ENCODE data around the gene SDCCAG8. TPM values are rescaled to one million over a fixed set of nuclear protein-coding genes. Genes with fewer than 3 reads are reported as not detected.

Gene SDCCAG8
- total and polyA plus RNA-seq, 2 of the 8 experiments (the other 6 are each of a cell fraction or from before 2014, with no cell fraction given), result 15.6 to 21.0 TPM

DNA sequence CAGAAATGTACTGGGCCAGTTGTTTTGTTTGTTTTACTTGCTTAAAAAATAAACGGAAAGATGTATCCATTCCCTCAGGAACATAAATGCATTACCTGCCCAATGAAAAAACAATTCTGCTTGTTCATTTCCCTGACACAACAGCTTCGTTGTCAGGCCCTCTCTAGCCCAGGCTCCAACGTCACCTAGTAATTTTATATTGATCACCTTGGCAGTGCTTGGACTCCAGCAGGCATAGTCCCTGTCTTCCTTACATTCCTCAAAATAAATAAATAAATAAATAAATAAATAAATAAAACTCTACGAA, 2.0 kb upstream of the SDCCAG8 start (continued):
- TF ChIP-seq RFX5 (IDR thresholded peaks at IDR 0.05; ENCODE audit: borderline replicate concordance, low read depth, low read length), result no peak

All from H1 (cell line).